GM23338 (cell line): Measurements from ENCODE around the gene PIK3C3. TPM values are rescaled to one million over a fixed set of nuclear protein-coding genes. Genes with fewer than 3 reads are reported as not detected.
A peak's percentile ranks its signal among the peaks of the same experiment; 100 is the strongest.

Source experiments
- ATAC-seq: fragments of 200-7000 bp; cut with Tn5 transposase; 3 replicates; pipeline ENCODE4 v1.9.1; 2020
- DNase-seq: peaks from one replicate; pipeline ENCODE4 v3.0.0-alpha.2; 2015; ENCODE audit warnings: low spot score
- H2AFZ ChIP-seq: fragments of 200-600 bp; sonication (generic); 2 replicates; pipeline ENCODE4 v1.8.0; 2016; ENCODE audit warnings: antibody characterized with exemption, mild to moderate bottlenecking, moderate library complexity
- H3F3A ChIP-seq: fragments of 200-600 bp; sonication (generic); replicated peaks from 2 replicates; pipeline ENCODE4 v1.8.0; 2017; ENCODE audit warnings: antibody characterized with exemption, mixed run types, low read depth
- H3K27ac ChIP-seq: fragments of 200-600 bp; sonication (generic); 2 replicates; pipeline ENCODE4 v1.6.1; 2016; ENCODE audit warnings: low read depth
- H3K27me3 ChIP-seq: fragments of 200-600 bp; sonication (generic); 2 replicates; pipeline ENCODE4 v1.8.0; 2016; ENCODE audit warnings: mild to moderate bottlenecking, mixed run types, moderate library complexity; ENCODE audit not compliant: insufficient read depth
- H3K36me3 ChIP-seq: fragments of 200-600 bp; sonication (generic); 2 replicates; pipeline ENCODE4 v1.8.0; 2016; ENCODE audit warnings: mild to moderate bottlenecking; ENCODE audit not compliant: insufficient read depth
- H3K4me1 ChIP-seq: fragments of 200-600 bp; sonication (generic); 2 replicates; pipeline ENCODE4 v1.8.0; 2016; ENCODE audit warnings: mild to moderate bottlenecking, moderate library complexity; ENCODE audit not compliant: insufficient read depth
- H3K4me2 ChIP-seq: fragments of 200-600 bp; sonication (generic); 2 replicates; pipeline ENCODE4 v1.7.1; 2017; ENCODE audit warnings: mixed run types
- H3K4me3 ChIP-seq: fragments of 200-600 bp; sonication (generic); 2 replicates; pipeline ENCODE4 v1.6.1; 2016; ENCODE audit warnings: mixed run types
- H3K79me2 ChIP-seq: fragments of 200-600 bp; sonication (generic); replicated peaks from 2 replicates; pipeline ENCODE4 v1.8.0; 2017; ENCODE audit warnings: mild to moderate bottlenecking; ENCODE audit not compliant: insufficient read depth
- H3K9me2 ChIP-seq: fragments of 200-600 bp; sonication (generic); 2 replicates; pipeline ENCODE4 v1.8.0; 2017; ENCODE audit not compliant: insufficient read depth
- H4K20me1 ChIP-seq: fragments of 200-600 bp; sonication (generic); replicated peaks from 2 replicates; pipeline ENCODE4 v1.8.0; 2017; ENCODE audit warnings: mild to moderate bottlenecking; ENCODE audit not compliant: insufficient read depth
- H3K27ac Mint-ChIP-seq: 2 replicates; pipeline ENCODE4 v1.8.0; 2020; ENCODE audit warnings: inconsistent platforms, mild to moderate bottlenecking, moderate library complexity, mixed read lengths
- H3K27me3 Mint-ChIP-seq: 3 replicates; pipeline ENCODE4 v1.8.0; 2022; ENCODE audit warnings: low read depth, mild to moderate bottlenecking, moderate library complexity, mixed read lengths, inconsistent platforms; ENCODE audit not compliant: insufficient read depth, poor library complexity
- H3K36me3 Mint-ChIP-seq: 3 replicates; pipeline ENCODE4 v1.8.0; 2021; ENCODE audit warnings: low read depth, mild to moderate bottlenecking, inconsistent platforms, moderate library complexity, mixed read lengths
- H3K4me1 Mint-ChIP-seq: 3 replicates; pipeline ENCODE4 v1.8.0; 2020; ENCODE audit warnings: mild to moderate bottlenecking, inconsistent platforms, mixed read lengths
- H3K4me3 Mint-ChIP-seq: 3 replicates; pipeline ENCODE4 v1.8.0; 2021; ENCODE audit warnings: moderate library complexity, mild to moderate bottlenecking, inconsistent platforms, mixed read lengths
- H3K9me3 Mint-ChIP-seq: 3 replicates; pipeline ENCODE4 v1.8.0; 2020; ENCODE audit warnings: moderate library complexity, mild to moderate bottlenecking, inconsistent platforms, mixed read lengths
- CREB1 ChIP-seq: fragments of 250-450 bp; sonication (Bioruptor Pico); IDR thresholded peaks from 2 replicates; pipeline ENCODE4 v1.5.0; 2020; ENCODE audit warnings: low read depth, mild to moderate bottlenecking, moderate library complexity
- CTCF ChIP-seq, 2 experiments: fragments of 200-600 bp in 1 of 2; sonication (generic) in 1 of 2; conservative IDR thresholded peaks; 2 replicates each; pipeline versions ENCODE4 v1.5.1 to v1.6.1; 2016 to 2017; ENCODE audit warnings: antibody characterized with exemption in 2 of 2, low read depth in 2 of 2, mild to moderate bottlenecking in 2 of 2, moderate library complexity in 1 of 2
- ETS1 ChIP-seq: IDR thresholded peaks from 2 replicates; pipeline ENCODE4 v1.6.1; 2016; ENCODE audit warnings: antibody characterized with exemption
- JUNB ChIP-seq: IDR thresholded peaks from one replicate; pipeline ENCODE4 v1.6.1; 2016; ENCODE audit warnings: antibody characterized with exemption; ENCODE audit not compliant: unreplicated experiment
- REST ChIP-seq: IDR thresholded peaks from one replicate; pipeline ENCODE4 v1.6.1; 2018; ENCODE audit warnings: antibody characterized with exemption; ENCODE audit not compliant: unreplicated experiment
- ZNF114 ChIP-seq: fragments of 250-450 bp; sonication (Bioruptor Pico); IDR thresholded peaks from 2 replicates; pipeline ENCODE4 v1.5.0; 2020; ENCODE audit warnings: mild to moderate bottlenecking, moderate library complexity
- ZNF331 ChIP-seq: fragments of 250-450 bp; sonication (Bioruptor Pico); IDR thresholded peaks from 2 replicates; pipeline ENCODE4 v1.5.0; 2020; ENCODE audit warnings: low read depth, mild to moderate bottlenecking, moderate library complexity
- ZNF462 ChIP-seq: fragments of 250-450 bp; sonication (Bioruptor Pico); IDR thresholded peaks from 2 replicates; pipeline ENCODE4 v1.5.0; 2020; ENCODE audit warnings: mild to moderate bottlenecking, moderate library complexity
- polyA plus RNA-seq: library from polyadenylated mRNA; unstranded; fragments of >200 nt; fragmentation: Nextera tagmentation; extraction: Ambion mirVana; gene quantifications from 2 replicates; pipeline ENCODE4 v1.2.1, GENCODE V29; 2016
- total RNA-seq: library from RNA; depleted of rRNA; stranded (reverse); fragments of >200 nt; shearing (Covaris generic); gene quantifications from 2 replicates; pipeline ENCODE4 v1.2.3, GENCODE V29; 2014

The PIK3C3 gene
- total and polyA plus RNA-seq, 2 experiments from 2014 or later, result 25.9 to 35.4 TPM

GRCh38 chr18:41917181-41917580 lies 37.9 kb upstream of the PIK3C3 start:
- H3K36me3 Mint-ChIP-seq, result no peaks in the 10 kb centered on the region
- Histone ChIP-seq H3K9me2 (no peaks in the 10 kb centered on the region), H3K27me3 (no peaks in the 10 kb centered on the region), H3K4me1 (no peaks in the 10 kb centered on the region), H3F3A (no peaks in the 10 kb centered on the region), H3K79me2 (no peaks in the 10 kb centered on the region), H3K4me3 (no peak overlapping the region), H3K4me2 (no peak overlapping the region), H2AFZ (no peak overlapping the region), H3K36me3 (no peaks in the 10 kb centered on the region), H4K20me1 (no peaks in the 10 kb centered on the region), H3K27ac (no peak overlapping the region)
- TF ChIP-seq CTCF (conservative IDR thresholded peaks at IDR 0.05; ENCODE audit: low read depth in 2 of 2), result no peak
- TF ChIP-seq ZNF331 (CRISPR knock-in tag), result no peak
- no peak for TF ChIP-seq JUNB
- no peak for TF ChIP-seq CREB1 (CRISPR knock-in tag)
- TF ChIP-seq ZNF462, result no peak
- TF ChIP-seq ZNF114 (CRISPR knock-in tag), result no peak
- no peak for TF ChIP-seq ETS1
- TF ChIP-seq REST, result no peak
- H3K27me3 Mint-ChIP-seq, result no peaks in the 10 kb centered on the region
- ATAC-seq (no peak), DNase-seq (peak; percentile 33)
- no peak overlapping the region for H3K27ac Mint-ChIP-seq
- peaks cover 4% of the 10 kb centered on the region; the same call in 1 of the 3 replicates for H3K4me1 Mint-ChIP-seq
- no peaks in the 10 kb centered on the region for H3K9me3 Mint-ChIP-seq
- H3K4me3 Mint-ChIP-seq, result no peak overlapping the region
